ENCODE data around the gene ARHGEF6.

GRCh38 chrX:136650811-136651210 is 129.9 kb downstream of the ARHGEF6 start:
- TF ChIP-seq CTCF (IDR thresholded peaks at IDR 0.05) (no peak), POLR2A (IDR thresholded peaks at IDR 0.05) (no peak)

All from breast epithelium (tissue), 3 donors.